GM12878 (cell line): ENCODE data around the gene CENPS. TPM values are rescaled to one million over a fixed set of nuclear protein-coding genes. Genes with fewer than 3 reads are reported as not detected.

ENCODE experiments used
- ATAC-seq: fragments of 200-7000 bp; cut with Tn5 transposase; 3 replicates; pipeline ENCODE4 v1.9.1; 2020; ENCODE audit warnings: mild to moderate bottlenecking, moderate library complexity
- BruUV-seq: library from RNA; stranded (reverse); fragments of 400-500 nt; replicated peaks from 2 replicates; lab custom pipeline; 2021; lab: Mats Ljungman, UMichigan
- CTCF ChIA-PET: fragments of 300-600 bp; sonication (Branson Sonifier 250); formaldehyde crosslinking; extraction: SDS; loops from one replicate; lab custom pipeline; 2021; ENCODE audit warnings: inconsistent platforms; lab: Yijun Ruan, JAX
- POLR2A ChIA-PET: fragments of 350-600 bp; formaldehyde crosslinking; extraction: SDS; loops from one replicate; lab custom pipeline; 2021; ENCODE audit warnings: inconsistent platforms; lab: Charles Lee
- RAD21 ChIA-PET: fragments of 300-600 bp; sonication (Branson Sonifier 250); formaldehyde crosslinking; loops from one replicate; lab custom pipeline; 2023; ENCODE audit warnings: antibody characterized with exemption; ENCODE audit not compliant: unreplicated experiment; lab: Charles Lee
- SMC1A ChIA-PET: fragments of 300-600 bp; sonication (Branson Sonifier 250); formaldehyde crosslinking; loops from one replicate; lab custom pipeline; 2023; ENCODE audit not compliant: unreplicated experiment, uncharacterized antibody; lab: Charles Lee
- DNase-seq: peaks from one replicate; pipeline ENCODE4 v3.0.0-alpha.2; 2011; ENCODE audit warnings: low read depth, low spot score
- FAIRE-seq: peaks from 3 replicates; lab custom pipeline; 2011; peaks lifted over from hg19 to GRCh38; lab: Jason Lieb, UNC
- H2AFZ ChIP-seq: 2 replicates; pipeline ENCODE4 v1.6.0; 2011; ENCODE audit warnings: low read depth, low read length, control low read depth; ENCODE audit not compliant: control insufficient read depth
- H3K27ac ChIP-seq: 2 replicates; pipeline ENCODE4 v1.5.1; 2011; ENCODE audit warnings: control low read depth; ENCODE audit not compliant: control insufficient read depth, insufficient read depth
- H3K27me3 ChIP-seq, 2 experiments: replicated peaks in 1 of 2; 2 replicates each; pipeline versions ENCODE4 v1.6.0 to v1.6.1; 2011; ENCODE audit warnings: low read length in 1 of 2; ENCODE audit not compliant: control insufficient read depth in 2 of 2, insufficient read depth in 2 of 2
- H3K36me3 ChIP-seq, 2 experiments: 2 replicates each; pipeline ENCODE4 v1.5.1; 2011; ENCODE audit warnings: low read length in 1 of 2; ENCODE audit not compliant: control insufficient read depth in 2 of 2, insufficient read depth in 2 of 2
- H3K4me1 ChIP-seq: 2 replicates; pipeline ENCODE4 v1.6.1; 2011; ENCODE audit warnings: mild to moderate bottlenecking, low read length, moderate library complexity, mixed read lengths; ENCODE audit not compliant: control insufficient read depth, insufficient read depth
- H3K4me2 ChIP-seq: 2 replicates; pipeline ENCODE4 v1.6.0; 2011; ENCODE audit warnings: control low read depth; ENCODE audit not compliant: control insufficient read depth, insufficient read depth
- H3K4me3 ChIP-seq: fragments of 200-600 bp; sonication (generic); 2 replicates; pipeline ENCODE4 v1.5.1; 2016
- H3K79me2 ChIP-seq: 2 replicates; pipeline ENCODE4 v1.6.0; 2011; ENCODE audit warnings: low read length; ENCODE audit not compliant: control insufficient read depth, insufficient read depth
- H3K9ac ChIP-seq: 2 replicates; pipeline ENCODE4 v1.8.0; 2011; ENCODE audit warnings: low read length, control low read depth, mixed read lengths; ENCODE audit not compliant: control insufficient read depth, insufficient read depth
- H3K9me3 ChIP-seq: replicated peaks from 3 replicates; pipeline ENCODE4 v1.5.1; 2011; ENCODE audit warnings: mild to moderate bottlenecking, low read length; ENCODE audit not compliant: control insufficient read depth, insufficient read depth
- H4K20me1 ChIP-seq: 2 replicates; pipeline ENCODE4 v1.6.0; 2011; ENCODE audit not compliant: control insufficient read depth, insufficient read depth
- CREM ChIP-seq: IDR thresholded peaks from 2 replicates; pipeline ENCODE4 v1.6.1; 2014; ENCODE audit warnings: antibody characterized with exemption, low read depth
- LARP7 ChIP-seq: fragments of 450-650 bp; IDR thresholded peaks from 2 replicates; pipeline ENCODE4 v1.6.1; 2017; ENCODE audit warnings: mild to moderate bottlenecking
- SP1 ChIP-seq: IDR thresholded peaks from one replicate; pipeline ENCODE4 v1.6.1; 2011; ENCODE audit warnings: low read depth, low read length
- WGBS: methylation state at CpG from one replicate; pipeline ENCODE4 v1.1.6; 2016; ENCODE audit warnings: low lambda C conversion rate; ENCODE audit not compliant: insufficient replicate concordance, insufficient coverage; ENCODE audit errors: missing lambda C conversion rate; 5-methylcytosine and 5-hydroxymethylcytosine counted together
- in situ Hi-C: fragments of 300-500 bp; cut with MboI; formaldehyde crosslinking; loops from 9 replicates; pipeline ENCODE4 v1.14.3; 2018; ENCODE audit warnings: mixed read lengths
- intact Hi-C: fragments of 100-400 bp; cut with micrococcal nuclease; formaldehyde crosslinking; loops from one replicate; pipeline ENCODE4 v1.14.2; 2022; ENCODE audit not compliant: unreplicated experiment
- polyA plus RNA-seq, 11 experiments: library from polyadenylated mRNA; depleted of rRNA in 4 of 11; unstranded in 6 of 11; stranded (reverse) in 5 of 11; fragments of >200 nt; fragmentation: Nextera tagmentation in 4 of 11; fragmentation: Illumina TruSeq in 1 of 11; extraction: Ambion mirVana in 4 of 11; extraction: Trizol in 1 of 11; gene quantifications; 1 replicate in 1 of 11; 2 replicates in 10 of 11; pipeline versions ENCODE4 v1.2.1 to v1.2.3, GENCODE V29; 2011 to 2016; ENCODE audit warnings: inconsistent platforms in 2 of 11, missing spikeins in 2 of 11, low read depth in 1 of 11
- total RNA-seq, 4 experiments: library from RNA; depleted of rRNA in 3 of 4; stranded (reverse); fragments of >200 nt in 3 of 4; fragmentation: Illumina TruSeq in 1 of 4; extraction: Trizol in 1 of 4; gene quantifications; 2 replicates each; pipeline versions ENCODE4 v1.2.1 to v1.2.3, GENCODE V29; 2013 to 2021
- TF ChIP-seq, protein P1 (sequence below): fragments of 450-650 bp; IDR thresholded peaks from 2 replicates; pipeline ENCODE4 v1.6.1; 2017; ENCODE audit warnings: antibody characterized with exemption, mild to moderate bottlenecking, moderate library complexity
- TF ChIP-seq, protein P2 (sequence below), 3 experiments: IDR thresholded peaks in 2 of 3; conservative IDR thresholded peaks in 1 of 3; 2 replicates each; pipeline ENCODE4 v1.5.1; 2011; ENCODE audit warnings: low read depth in 3 of 3, low read length in 3 of 3, mild to moderate bottlenecking in 3 of 3, control low read depth in 2 of 3, moderate library complexity in 2 of 3, inconsistent platforms in 1 of 3, mixed read lengths in 1 of 3; ENCODE audit not compliant: control insufficient read depth in 2 of 3, insufficient read depth in 1 of 3; ENCODE audit errors: extremely low read depth in 1 of 3

CENPS gene
- total and polyA plus RNA-seq, 10 of the 15 experiments (the other 5 are each of a cell fraction or from before 2014, with no cell fraction given), result 9.4 to 51.7 (median 16.7) TPM

DNA sequence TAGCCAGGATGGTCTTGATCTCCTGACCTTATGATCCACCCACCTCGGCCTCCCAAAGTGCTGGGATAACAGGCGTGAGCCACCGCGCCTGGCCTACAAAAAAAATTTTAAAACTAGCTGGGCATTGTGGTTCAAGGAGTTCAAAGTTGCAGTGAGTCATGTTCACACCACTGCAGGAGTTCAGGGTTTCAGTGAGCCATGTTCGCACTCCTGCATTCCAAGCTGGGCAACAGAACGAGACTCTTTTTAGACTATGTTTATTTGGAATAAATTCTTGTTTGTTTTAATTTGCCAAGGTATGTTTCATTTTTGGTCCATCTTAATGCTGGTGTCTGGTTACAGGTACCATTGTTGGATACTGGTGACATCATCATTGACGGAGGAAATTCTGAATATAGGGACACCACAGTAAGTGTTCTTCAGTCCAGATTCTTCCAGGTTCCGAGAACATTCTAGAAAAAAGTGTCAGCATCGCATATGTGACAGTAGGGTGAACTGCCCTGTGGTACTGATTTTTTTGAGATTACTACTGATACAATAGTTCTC, 27.4 kb upstream of the CENPS start:
- ChIA-PET RAD21 (no interaction called here), POLR2A (no interaction called here), SMC1A (no interaction called here), CTCF (no interaction called here)
- Histone ChIP-seq H3K4me1 (peaks cover 6% of the 10 kb centered on the region), H2AFZ (no peak overlapping the region), H3K36me3 (peaks cover 8 to 20% of the 10 kb centered on the region in 2 experiments; a peak in 3 of 4 replicates), H3K9me3 (no peaks in the 10 kb centered on the region), H3K4me2 (no peak overlapping the region), H3K27ac (no peak overlapping the region), H3K4me3 (no peak overlapping the region), H4K20me1 (no peaks in the 10 kb centered on the region), H3K9ac (no peak overlapping the region), H3K79me2 (peaks cover 19% of the 10 kb centered on the region), H3K27me3 (no peaks in the 10 kb centered on the region)
- no peak for FAIRE-seq
- no peak for DNase-seq
- WGBS, result 98% methylated on average over 9 of the region's 9 CpGs
- in situ Hi-C loops (no loop called here), intact Hi-C loops (no loop called here)
- TF ChIP-seq, protein P1, sequence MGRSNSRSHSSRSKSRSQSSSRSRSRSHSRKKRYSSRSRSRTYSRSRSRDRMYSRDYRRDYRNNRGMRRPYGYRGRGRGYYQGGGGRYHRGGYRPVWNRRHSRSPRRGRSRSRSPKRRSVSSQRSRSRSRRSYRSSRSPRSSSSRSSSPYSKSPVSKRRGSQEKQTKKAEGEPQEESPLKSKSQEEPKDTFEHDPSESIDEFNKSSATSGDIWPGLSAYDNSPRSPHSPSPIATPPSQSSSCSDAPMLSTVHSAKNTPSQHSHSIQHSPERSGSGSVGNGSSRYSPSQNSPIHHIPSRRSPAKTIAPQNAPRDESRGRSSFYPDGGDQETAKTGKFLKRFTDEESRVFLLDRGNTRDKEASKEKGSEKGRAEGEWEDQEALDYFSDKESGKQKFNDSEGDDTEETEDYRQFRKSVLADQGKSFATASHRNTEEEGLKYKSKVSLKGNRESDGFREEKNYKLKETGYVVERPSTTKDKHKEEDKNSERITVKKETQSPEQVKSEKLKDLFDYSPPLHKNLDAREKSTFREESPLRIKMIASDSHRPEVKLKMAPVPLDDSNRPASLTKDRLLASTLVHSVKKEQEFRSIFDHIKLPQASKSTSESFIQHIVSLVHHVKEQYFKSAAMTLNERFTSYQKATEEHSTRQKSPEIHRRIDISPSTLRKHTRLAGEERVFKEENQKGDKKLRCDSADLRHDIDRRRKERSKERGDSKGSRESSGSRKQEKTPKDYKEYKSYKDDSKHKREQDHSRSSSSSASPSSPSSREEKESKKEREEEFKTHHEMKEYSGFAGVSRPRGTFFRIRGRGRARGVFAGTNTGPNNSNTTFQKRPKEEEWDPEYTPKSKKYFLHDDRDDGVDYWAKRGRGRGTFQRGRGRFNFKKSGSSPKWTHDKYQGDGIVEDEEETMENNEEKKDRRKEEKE, result no peak
- TF ChIP-seq, protein P2, sequence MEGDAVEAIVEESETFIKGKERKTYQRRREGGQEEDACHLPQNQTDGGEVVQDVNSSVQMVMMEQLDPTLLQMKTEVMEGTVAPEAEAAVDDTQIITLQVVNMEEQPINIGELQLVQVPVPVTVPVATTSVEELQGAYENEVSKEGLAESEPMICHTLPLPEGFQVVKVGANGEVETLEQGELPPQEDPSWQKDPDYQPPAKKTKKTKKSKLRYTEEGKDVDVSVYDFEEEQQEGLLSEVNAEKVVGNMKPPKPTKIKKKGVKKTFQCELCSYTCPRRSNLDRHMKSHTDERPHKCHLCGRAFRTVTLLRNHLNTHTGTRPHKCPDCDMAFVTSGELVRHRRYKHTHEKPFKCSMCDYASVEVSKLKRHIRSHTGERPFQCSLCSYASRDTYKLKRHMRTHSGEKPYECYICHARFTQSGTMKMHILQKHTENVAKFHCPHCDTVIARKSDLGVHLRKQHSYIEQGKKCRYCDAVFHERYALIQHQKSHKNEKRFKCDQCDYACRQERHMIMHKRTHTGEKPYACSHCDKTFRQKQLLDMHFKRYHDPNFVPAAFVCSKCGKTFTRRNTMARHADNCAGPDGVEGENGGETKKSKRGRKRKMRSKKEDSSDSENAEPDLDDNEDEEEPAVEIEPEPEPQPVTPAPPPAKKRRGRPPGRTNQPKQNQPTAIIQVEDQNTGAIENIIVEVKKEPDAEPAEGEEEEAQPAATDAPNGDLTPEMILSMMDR (IDR thresholded peaks at IDR 0.05 in 2 of 3, conservative IDR thresholded peaks at IDR 0.05 in 1 of 3; ENCODE audit: control insufficient read depth in 2 of 3, extremely low read depth in 1 of 3, insufficient read depth in 1 of 3, low read depth in 3 of 3, low read length in 3 of 3), result no peak
- TF ChIP-seq LARP7 (no peak), CREM (no peak), SP1 (no peak)
- no peak for ATAC-seq
- BruUV-seq, result no TSS peak
